Epithelial cell of prostate (primary cell): Measurements from ENCODE around the gene WDR93.

Experiments used
- DNase-seq: peaks from one replicate; pipeline ENCODE4 v3.0.0-alpha.2; 2011; ENCODE audit warnings: low read depth, low spot score
- H3K27ac ChIP-seq: fragments of 450-650 bp; 2 replicates; pipeline ENCODE4 v1.5.1; 2017; ENCODE audit warnings: mild to moderate bottlenecking

Gene WDR93

DNA sequence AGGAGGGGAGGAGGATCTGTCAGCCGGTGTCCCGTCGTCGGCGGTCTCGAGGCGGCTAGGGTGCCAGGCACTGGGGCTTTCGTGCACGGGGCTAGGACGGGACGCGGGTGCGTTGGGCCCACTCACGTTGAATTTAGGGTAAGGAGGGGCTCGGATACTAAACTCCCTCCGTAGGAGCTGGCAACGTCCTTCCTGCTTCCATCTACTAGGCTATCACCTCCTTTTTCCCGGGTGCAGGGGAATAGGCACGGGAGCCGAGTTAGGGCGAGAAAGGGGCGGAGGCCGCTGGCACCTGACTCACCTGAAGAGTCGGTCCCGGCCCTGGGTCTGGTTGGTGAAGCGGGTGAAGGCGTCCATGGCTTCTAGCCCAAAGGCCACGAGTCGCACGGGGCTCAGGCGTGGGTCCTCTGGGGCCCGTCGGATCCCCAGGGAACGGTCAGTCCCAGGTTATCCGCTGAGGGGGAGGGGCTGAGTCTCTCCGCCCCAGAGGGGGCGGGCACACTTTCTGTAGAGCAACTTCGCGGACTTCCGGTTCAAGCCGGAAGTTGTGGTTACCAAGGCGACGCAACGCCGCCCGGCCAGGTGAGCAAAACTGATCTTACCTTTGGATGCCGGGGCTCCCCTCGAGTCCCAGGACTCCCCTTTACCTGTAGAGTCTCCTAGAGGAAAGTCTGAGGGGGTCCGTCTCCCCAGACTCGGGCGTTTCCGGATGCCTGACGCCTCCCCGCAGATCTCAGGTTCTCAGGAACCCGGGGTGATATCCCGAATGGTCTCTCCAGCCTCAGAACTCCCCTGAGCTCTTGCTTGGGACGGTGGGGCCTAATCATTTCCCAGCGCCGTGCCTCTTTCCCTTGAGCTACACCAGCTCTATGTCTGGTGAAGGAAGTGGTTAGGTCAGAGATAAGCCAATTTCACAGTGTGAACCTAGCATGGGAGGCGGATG, at the start of gene WDR93, which contains the start of gene PEX11A:
TSS of gene WDR93 (plus strand) at position 536 of the 943 bp plus-strand sequence. CDS start 10,936 bp downstream, outside the sequence.
TSS of gene PEX11A (minus strand) at position 479 of the 943 bp plus-strand sequence. CDS start at position 357, 122 bp downstream.
- H3K27ac ChIP-seq: no peak within 1 kb of the TSS
- DNase-seq: no peak

DNA sequence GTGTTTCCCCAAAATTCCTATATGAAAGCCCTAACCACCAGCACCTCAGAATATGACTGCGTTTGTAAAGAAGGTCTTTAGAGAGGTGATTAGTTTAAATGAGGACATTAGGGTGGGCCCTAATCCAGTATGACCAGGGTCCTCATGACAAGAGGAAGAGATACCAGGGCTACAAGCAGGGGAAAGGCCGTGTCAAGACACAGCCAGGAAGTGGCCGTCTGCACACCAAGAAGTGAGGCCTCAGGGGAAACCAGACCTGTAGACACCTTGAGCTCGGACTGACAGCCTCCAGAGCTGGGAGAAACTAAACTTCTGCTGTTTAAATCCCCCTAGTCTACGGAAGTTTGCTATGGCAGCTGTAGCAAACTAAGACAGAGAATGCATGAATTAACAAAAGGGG, 49.6 kb upstream of the WDR93 start:
- DNase-seq: no peak
- no peak overlapping the region for H3K27ac ChIP-seq

DNA sequence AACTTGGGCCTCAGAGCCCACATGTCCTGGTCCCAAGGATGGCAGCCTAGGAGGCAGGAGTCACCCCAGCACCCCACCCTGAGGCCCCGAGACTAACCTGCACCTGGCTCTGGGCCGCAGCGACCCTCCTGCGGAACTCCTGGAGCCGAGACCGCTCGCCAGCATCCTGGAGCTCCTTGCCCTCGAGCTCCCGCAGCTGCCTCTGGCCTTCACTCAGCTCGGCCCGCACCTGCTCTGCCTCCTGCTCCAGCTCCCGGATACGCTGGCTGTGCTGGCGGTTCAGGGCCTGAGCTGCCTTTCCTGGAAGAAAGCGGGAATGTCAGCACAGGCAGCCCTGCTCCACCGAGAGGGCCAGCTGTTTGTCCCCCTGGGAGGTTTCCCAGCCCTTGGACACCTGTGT, 48.5 kb upstream of the WDR93 start:
- no peak overlapping the region for H3K27ac ChIP-seq
- DNase-seq: no peak

DNA sequence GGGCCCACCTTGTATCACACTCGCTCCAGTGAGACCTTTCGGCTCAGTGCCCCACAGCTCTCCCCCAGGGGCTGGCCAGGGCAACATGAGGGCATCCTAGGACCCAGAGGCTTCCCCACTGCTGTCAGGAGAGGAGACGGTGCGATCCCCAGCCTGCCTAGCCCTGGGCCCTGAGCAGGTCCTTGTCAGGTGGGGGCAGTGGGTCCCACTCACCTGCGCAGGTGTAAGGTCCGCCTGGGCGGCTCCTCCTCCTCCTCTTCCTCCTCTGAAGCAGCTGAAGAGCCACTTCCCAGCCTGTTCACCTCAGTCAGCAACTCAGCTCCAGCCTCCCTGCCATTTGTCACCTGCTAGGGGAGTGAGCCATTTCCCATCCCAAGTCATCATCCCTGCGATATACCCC, 44.9 kb upstream of the WDR93 start:
- no peak overlapping the region for H3K27ac ChIP-seq
- no peak for DNase-seq

DNA sequence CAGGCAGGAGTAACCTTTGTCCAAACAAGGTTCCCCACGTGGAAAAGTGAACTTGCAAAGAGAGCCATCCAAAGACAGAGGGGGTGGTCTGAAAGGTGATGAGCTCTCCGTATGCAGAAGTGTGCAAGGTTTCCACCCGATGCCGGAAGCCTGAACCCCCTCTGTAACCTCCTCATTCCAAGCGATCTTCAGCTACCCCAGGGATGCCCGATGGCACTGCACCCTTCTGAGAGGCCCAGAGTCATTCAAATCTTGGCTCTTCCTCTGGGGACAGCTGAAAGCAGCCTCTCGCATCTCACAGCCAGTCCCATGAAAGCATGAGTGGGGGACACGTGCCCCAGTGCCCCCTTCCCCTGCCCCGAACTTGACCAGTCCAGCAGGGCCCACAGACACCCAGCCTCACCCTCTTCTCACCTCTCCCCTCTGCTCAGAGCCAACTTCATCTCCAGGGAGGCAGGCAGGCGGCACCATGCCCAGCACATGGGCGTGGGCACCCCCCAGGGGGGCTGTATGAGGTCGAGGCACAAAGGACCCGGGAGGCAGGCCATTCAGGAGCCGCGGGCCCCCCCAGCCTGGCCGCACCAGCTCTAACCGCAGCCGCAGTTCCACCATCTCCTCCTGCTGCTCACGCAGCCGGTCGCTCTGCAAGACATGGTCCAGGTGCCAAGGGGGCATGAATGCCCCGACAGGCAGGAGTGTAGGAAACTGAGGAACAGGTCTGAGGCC, 44.0 kb upstream of the WDR93 start:
- DNase-seq: no peak

DNA sequence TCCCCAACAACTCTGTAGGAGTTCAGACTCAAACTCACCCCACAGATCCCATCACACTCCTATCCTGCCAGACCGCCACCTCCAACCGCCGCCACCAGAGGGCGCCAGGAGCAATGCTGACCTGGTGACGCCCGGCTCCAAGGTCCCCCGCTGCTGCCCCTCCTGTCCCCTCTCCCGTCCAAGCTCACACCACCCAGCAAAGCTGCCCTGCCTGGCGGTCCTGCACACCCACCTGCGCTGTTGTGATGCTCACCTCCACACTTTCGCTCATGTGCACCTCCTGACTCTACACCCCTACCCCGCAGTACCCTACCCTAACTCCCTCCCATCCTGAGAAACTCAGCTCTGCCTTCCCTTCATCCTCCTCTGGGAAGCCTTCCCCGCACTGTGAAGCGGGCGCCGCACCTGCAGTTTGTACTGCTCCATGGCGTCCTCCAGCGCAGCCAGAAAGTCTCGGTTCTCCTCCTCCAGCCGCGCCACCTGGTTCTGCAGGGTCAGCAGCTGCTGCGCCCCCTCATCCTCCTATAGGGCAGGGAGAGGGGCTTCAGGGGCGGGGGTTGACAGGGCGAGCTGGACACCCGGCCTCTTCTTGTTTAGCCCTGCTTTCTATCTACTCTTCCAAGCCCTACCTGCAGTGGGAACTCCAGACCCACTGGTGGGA, 43.3 kb upstream of the WDR93 start:
- no peak for DNase-seq
- no peak overlapping the region for H3K27ac ChIP-seq

More for the DNA sequence above, 44.0 kb upstream of the WDR93 start:
- no peak overlapping the region for H3K27ac ChIP-seq

DNA sequence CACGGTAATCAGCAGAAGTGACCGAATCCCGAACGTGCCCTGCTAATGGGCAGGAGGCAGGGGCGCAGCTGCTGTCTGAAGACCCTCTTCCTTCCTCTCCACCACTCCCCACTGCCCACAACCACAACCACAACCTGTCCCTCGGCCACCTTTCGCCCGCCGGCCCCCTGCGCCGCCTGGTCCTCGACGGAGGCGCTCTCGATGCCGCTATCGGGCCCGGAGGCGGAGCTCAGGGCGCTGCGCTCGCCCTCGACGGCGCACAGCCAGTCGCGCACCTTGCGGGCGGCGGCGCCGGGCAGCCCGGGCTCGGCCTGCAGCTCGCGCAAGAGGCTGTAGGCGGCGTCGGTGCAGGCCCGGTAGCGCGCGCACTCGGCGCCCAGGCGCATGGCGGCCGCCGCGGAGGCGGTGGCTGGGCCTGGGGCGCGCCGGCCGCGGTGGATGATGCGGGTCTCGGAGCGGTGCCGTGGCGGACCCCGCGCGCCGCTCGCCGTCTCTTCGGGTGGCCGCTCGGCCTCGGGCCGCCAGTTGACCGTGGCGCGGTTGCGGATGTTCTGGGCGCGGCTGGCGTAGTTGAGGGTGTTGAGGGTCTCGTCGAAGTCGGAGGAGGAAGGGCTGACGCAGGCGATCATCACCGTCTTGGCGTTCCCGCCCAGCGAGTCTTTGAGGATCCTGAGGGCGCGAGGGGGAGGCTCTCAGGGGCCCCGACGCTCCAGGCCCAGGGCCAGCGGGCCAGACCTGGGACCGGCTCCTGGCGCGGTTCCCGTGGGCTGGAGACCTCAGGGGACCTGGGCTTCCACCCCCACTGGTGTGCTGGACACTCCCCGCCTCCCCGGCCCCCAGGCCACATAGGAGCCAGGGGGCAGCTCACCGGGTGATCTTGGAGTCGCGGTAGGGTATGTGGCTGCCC, 42.3 kb upstream of the WDR93 start:
- no peak for DNase-seq

DNA sequence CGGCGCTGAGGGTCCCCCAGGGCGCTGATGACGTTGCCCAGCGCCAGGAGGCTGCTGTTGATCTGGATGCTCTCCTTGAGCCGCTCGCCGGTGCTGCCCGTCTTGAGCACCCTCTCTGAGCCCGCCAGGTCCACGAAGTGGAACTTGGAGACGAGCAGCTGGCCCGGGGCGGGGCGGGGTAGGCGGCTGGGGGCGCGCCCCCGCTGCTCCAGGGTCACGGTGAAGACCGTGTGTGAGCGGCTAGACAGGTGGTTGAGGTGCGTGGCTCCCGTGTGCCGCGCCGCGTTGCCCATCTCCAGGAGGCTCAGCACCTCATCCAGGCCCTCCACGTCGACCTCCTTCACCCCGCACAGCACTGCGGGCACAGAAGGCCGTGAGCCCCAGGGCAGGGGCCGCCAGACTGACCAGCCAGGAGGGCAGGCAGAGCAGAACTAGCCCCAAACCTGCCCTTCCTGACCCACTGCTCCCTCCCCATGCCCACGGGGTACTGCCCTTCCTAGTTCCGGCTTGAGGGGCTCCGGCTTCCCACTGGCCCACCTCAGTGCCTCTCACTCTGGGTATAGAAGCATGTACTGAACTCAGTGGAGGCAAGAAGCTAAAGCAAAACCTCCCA, 41.5 kb upstream of the WDR93 start:
- DNase-seq: no peak
- no peak overlapping the region for H3K27ac ChIP-seq

More for the DNA sequence above, 42.3 kb upstream of the WDR93 start:
- H3K27ac ChIP-seq: no peak overlapping the region

DNA sequence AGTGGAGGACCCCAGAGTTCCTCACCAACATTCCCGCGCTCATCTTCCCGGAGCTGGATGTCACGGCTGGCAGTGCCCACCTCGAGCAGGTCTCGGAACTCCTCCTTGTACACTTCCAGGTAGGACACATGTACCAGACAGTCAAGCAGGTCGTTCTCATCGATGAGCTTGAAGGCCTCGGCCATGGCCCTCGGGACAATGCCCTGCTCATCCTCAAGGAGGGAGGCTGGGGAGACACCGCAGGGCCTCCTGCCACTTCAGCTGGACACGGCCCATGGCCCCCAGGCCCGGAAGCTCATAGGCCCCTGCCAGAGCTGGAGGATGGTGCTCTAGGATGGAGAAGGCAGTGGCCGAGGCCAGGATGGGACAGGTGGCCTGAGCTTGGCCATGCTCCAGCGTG, 40.9 kb upstream of the WDR93 start:
- H3K27ac ChIP-seq: no peak overlapping the region
- no peak for DNase-seq

DNA sequence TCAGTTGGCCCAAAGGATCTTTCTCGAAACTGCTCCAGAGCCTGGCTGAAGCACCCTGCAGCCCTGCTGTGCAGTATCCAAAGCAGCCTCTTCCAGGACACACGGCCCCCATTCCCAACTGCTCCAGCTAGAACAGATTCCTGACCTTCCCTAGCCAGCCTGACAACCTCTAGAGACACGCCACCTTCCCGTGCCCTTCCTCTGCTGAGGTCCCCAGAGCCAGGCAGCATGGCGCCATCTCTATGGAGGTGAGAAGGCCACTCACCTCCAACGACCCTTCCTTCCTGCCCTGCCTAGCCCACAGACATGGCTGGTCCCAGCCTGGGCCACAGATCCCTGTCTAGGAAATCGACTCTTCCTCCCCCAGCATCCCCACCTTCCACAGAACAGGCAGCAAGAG, 38.5 kb upstream of the WDR93 start:
- no peak for DNase-seq
- no peak overlapping the region for H3K27ac ChIP-seq

DNA sequence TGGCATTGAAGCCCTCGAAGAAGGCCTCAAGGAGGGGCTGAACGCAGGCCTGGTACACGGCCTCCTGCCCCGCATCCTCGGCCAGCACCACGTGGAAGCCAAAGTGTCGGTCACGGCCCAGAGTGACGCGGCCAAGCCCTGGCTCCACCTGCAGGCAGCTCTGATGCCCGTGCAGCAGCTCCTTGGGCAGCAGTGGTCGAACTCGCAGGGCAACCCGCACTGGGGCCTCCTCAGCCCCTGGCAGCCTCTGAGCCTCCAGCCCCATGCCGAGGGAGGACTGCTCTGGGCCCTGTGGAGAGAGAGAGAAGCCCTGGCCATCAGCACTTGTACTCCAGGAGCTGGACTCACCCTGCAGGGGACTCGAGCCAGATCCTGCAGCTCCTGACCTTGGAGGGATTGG, 37.9 kb upstream of the WDR93 start:
- no peak for DNase-seq
- no peak overlapping the region for H3K27ac ChIP-seq

DNA sequence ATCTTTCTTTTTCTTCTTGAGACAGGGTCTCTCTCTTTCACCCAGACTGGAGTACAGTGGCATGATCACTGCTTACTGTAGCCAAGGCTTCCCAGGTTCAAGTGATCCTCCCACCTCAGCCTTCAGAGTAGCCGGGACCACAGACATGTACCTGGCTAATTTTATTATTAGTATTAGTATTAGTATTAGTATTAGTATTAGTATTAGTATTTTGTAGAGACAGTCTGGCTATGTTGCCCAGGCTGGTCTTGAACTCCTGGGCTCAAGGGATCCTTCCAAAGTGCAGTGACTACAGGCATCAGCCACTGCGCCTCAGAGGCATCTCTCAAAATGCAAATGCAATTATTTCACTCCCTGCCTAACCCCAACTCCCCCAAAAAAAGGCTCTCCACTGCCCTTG, 37.0 kb upstream of the WDR93 start:
- H3K27ac ChIP-seq: no peak overlapping the region
- no peak for DNase-seq

DNA sequence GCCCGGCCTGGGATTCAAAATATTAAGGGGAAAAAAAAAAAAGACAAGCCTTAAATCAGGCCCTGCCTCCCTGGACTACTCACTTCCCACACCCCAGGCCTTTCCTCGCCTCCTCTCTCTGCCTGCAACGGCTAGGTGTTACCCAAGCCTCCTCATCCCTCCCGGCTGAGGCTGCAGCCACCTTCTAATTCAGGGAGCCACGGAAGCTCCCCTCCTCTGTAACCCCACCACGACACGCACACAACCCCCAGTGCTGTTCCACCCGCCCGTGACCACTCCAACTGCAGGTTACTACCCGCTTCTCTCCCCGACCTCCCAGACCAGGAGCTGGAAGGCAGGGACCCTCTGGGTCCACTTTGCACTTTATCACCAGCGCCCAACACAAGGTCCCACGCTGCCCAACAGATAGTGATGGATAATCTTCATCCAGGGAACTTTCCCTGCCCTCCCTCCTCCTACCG, 36.3 kb upstream of the WDR93 start:
- DNase-seq: no peak

DNA sequence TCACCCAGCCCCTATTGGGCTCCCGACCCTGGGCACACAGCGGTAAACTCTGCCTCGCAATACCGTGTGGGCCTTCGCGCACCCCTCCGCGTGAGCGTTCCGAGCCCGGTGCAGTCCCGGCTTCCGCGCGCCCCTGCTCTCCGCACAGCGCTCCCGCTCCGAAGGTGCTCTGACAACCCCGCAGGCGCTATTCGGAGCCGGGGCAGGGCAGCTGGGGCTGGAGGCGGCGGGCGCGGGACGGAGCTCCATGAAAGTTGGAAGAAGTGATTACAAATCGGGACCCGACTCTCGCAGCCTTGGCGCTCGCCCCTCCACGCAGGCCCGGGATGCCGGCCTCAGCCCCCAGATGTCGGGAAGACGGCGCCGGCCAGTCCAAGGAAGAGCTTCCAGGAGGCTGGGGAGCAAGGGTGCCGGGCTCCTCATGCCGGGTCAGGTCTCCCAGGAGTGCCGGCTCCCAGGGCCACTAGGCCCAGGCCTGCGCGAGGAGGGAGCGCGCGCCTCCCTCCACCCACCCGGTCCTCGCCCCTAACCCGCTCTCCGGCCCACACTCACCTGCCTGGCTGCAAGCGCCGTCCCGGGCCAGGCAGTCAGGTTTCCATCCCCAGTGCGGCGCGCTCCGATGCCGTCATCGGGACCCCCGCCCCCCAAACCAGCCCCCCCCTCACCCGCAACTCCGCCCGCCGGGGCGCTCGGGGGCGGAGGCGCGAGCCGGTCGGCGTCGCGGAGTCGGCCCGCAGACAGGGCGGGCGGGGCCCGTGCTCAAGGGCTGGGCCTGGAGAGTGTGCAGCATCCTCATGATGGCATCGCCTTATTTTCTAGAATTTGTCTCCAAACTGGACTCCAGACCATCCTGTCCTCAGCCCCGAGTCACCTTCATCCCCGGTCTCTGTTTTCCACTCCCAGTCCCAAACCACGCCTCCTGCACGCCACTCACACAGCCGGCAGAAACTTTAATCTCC, 35.5 kb upstream of the WDR93 start, which contains the start of gene KIF7:
TSS of gene KIF7 (minus strand) at position 621 of the 959 bp plus-strand sequence. CDS start 2,537 bp downstream, outside the sequence.
- DNase-seq: no peak
- H3K27ac ChIP-seq: no peak within 1 kb of the TSS

More for the DNA sequence above, 36.3 kb upstream of the WDR93 start:
- no peak overlapping the region for H3K27ac ChIP-seq

DNA sequence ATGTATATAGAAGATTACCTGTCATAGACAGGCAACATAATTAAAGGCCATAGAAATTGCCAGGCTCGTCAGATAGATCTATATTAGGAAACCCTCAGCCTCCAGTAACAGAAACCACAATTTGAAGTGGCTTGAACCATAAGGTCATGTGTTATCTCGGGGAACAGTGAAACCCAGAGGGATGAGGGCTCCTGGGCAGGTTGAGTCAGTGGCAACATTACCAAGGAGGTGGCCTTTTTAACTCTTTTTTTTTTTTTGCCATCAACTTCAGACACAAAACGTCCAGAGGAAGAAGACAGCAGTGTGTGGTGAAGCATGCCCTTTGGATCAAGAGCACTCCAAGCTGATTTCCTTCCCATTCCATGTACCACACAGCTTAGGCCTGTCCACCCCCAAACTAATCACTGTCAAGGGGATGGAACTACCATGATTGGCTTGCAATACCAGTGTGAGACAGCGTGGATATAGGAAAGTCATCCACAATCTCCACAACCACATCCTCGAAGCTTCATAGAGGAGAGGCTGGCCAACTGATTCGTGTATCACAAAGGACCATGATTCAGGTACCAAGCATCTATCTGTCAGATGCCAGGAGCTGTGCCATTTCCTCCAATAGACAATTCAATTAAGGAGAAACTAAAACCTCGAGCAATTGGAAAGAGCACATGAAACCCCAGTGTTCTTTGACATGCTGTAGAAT, 34.3 kb upstream of the WDR93 start:
- DNase-seq: no peak
- H3K27ac ChIP-seq: no peak overlapping the region

DNA sequence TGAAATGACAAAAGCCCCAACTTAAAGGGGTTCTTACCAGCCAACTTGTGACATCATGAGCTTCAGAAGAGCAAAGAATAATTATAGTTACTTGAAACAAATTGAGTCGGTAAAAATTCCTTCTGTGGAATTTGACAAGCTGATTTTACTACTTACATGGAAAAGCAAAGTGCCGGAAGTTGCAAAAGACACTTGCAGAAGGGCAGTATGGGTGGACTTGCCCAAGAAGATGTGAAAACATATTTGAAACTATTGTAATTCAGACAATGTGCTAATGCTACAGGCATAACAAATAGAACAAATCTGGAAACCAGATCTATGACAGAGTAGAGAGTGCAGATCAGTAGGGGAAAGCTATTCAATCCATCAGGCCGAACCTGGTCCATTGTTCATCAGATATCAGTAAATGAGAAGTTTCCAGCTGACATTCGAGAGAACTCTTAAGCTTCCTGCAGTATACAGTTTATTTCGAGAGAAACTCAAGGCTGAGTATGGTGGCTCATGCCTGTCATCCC, 32.9 kb upstream of the WDR93 start:
- DNase-seq: no peak
- no peak overlapping the region for H3K27ac ChIP-seq

DNA sequence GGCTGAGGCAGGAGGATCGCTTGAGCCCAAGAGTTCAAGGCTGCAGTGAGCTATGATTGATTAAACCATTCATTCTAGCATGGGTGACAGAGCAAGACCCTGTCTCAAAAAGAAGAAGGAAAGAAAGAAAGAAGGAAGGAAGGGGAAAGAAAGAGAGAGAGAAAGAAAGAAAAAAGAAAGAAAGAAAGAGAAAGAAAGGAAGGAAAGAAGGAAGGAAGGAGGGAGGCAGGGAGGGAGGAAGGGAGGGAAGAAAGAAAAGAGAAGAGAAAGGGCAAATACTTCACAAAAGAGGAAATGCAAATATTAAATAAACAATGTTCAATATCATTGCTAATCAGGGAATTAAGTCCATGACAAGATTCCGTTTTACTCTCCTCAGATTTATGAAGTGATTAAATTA, 31.3 kb upstream of the WDR93 start:
- no peak overlapping the region for H3K27ac ChIP-seq
- DNase-seq: no peak
